Measurements from ENCODE around the gene NFATC1.

DNA sequence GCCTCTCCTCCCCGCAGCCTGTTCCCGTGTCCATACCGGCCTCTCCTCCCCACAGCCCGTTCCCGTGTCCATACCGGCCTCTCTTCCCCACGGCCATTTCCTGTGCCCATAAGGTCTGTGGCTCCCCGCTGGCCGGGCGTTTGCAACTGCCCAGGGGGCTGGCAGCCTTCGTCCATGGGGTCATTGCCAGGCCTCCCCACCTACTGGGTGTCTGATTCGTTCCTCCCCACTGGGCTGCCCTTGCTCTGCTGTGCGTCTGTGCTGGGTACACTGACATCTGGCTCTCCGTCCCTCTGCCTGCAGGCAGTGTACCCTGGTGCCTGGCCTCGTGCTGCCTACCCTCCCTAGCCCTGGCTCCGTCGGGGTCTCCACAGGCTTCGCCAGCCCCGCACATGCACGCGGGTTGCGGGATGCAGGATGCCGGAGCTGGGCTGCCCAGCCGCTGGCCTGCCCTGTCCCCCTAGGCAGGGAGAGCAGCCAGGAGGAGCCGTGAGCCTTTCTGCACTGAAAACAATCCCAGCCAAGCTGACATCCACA is 67.8 kb downstream of the NFATC1 start:
- TF ChIP-seq CTCF (IDR thresholded peaks at IDR 0.05) (no peak), POLR2A (IDR thresholded peaks at IDR 0.05) (no peak)
